Umbilical cord (tissue), 2 donors: Measurements from ENCODE around the gene NSD2. TPM values are rescaled to one million over a fixed set of nuclear protein-coding genes. Genes with fewer than 3 reads are reported as not detected.
"Not testable (repeated sequence)": the region's sequence is repeated elsewhere in the genome, so short reads cannot be mapped to it uniquely, and the experiment has no call there.

ENCODE experiments used
- DNase-seq: peaks from one replicate; pipeline ENCODE4 v3.0.0-alpha.2; 2015; ENCODE audit warnings: low spot score
- total RNA-seq: library from RNA; depleted of rRNA; stranded (reverse); fragments of >200 nt; gene quantifications from one replicate; pipeline ENCODE4 v1.2.3, GENCODE V29; 2014; ENCODE audit warnings: low replicate concordance; ENCODE audit not compliant: insufficient read depth

NSD2 gene
- total RNA-seq, 1 donor from 2014 or later: 25.5 TPM

DNA sequence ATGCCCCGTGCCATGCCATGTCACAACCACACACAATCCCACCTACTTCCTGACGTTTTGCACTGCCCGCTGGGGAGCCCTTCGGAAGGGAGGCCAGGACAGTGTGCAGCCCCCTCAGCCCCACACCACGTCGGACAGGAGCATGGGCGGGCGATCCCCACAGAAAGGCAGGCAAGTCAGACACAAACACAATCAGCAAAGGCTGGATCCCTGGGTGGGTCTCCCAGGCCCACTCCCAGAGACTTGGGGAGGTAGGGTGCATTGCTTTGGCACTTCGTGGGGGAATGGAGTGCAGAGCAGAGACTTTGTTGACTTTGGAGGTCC, 29.3 kb upstream of the NSD2 start:
- no peak for DNase-seq

DNA sequence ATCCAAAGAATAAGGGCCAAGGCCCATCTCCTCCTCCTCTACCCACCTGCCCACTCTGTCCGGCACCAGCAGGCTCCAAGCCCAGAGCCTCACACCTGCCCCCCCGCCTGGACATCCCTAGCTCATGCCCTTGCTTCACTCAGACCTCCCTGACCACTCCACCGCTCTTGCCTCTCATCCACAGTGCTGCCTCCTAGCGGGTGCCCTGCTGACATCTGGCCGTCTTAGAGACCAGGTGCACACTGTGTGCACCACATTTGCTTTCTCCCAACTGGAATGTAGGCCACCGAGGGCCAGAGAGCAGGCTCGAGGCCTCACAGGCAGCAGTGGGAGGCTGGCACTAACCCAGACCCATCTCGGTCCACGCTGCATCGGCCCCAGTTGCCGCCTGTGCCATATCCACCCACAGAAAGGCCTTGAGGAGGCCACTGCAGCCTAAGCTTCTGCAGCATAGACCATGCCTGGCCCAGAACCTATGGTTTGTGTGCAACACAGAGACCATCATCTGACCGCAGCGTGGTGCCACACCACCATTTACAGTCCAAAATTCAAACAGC, 28.8 kb upstream of the NSD2 start:
- DNase-seq: no peak

DNA sequence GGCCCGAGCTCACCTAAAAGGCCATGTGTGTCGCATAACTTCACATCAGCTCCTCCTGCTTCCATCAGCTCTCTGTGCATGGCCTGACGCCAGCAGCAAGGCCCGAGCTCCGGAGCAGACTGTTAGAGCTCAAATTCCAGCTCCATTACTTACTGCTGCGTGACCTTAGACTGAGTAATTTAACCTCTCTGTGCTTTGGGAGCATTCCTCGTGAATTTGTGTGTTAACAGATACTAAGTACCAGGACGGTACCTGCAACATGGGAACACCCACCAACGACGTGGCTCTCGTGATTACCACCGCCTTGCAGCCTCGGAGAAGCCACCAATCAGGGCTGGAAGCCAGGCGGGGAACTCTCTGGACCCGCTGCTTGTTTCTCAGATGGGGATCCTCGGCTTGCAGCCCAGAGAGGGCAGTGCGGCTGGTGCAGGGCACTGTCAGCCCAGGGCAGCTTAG, 28.2 kb upstream of the NSD2 start:
- DNase-seq: no peak

DNA sequence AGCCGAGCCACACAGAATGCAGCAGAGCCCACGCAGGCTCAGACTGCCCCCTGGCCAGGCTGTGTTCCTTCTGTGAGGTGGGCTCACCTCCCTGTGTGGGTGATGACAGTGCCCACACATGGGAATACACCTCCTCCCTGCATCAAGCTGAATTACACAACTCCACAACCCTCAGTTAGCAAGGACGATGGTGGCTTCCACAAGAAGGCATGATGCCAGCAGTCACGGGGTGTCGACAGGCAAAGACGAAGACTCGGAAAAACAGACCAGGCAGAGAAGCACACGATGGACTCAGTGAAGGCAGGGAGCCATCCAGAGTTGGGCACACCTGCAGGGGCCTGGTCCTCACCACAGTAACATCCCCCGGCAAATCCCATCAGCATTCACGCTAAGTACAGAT, 27.3 kb upstream of the NSD2 start:
- DNase-seq: no peak

- DNase-seq: not testable (repeated sequence)
Measured at GRCh38 chr4:1844618-1845017, 26.6 kb upstream of the NSD2 start.

DNA sequence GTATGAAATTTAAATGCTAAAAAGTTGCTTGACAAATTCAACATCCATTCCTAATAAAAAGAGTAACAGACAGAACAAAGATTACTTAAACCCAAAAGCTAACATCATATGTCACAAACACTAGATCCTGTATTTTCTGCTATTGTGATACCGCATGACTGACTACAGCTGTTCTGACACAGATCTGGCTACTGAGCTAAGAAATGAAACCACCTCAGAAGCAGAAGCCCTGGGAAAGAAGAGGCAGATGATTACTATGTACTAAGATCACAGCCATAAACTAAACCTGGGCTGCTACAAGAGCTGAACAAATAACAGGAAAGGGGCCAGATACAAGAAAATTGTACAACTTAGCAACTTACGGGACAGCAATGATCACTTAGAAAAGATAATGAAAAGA, 24.6 kb upstream of the NSD2 start:
- no peak for DNase-seq

- no peak for DNase-seq
Measured at GRCh38 chr4:1850276-1850675, 20.9 kb upstream of the NSD2 start.

- no peak for DNase-seq
Measured at GRCh38 chr4:1851160-1851559, 20.0 kb upstream of the NSD2 start.

DNA sequence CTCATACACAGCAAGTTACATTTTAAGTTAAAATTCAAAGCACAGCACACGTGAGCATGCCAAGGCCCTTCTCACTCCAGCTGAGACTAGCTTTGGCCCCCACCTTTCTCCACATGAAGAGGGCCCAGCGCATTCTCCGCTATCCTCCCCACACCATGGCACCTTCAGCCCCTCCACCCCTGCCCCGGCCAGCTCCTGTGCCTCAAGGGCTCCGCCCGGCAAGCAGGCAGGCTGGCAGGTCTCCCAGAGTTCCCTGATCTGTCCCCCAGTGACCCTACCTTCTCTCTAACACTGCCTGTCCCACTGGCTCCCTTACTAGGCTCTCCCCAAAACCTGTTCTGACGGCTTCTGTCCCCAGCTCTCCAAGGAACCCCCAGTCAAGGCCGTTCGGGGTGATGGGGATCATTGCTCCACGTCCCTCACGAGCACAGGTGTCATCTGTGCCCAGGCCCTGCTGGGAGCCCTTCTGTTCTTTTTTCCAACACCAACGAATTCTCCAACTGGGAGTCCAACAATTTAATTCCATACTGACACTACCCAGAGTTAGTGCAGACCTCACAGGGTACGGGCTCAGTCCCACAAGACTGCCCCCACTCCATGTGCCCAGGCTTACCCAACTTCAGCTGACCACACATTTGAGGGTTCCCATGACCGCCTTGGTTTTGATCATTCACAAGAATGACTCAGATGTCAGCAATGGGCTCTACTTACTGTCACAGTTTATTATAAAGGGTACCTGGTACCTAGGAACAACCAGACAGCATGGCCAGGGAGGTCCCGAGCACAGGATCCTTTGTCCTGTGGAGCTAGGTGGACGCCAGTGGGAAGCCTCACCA, 19.4 kb upstream of the NSD2 start:
- DNase-seq: no peak

GRCh38 chr4:1852904-1853623, 18.1 kb upstream of the NSD2 start:
- DNase-seq: no peak

- no peak for DNase-seq
Measured at GRCh38 chr4:1854752-1855151, 16.4 kb upstream of the NSD2 start.

DNA sequence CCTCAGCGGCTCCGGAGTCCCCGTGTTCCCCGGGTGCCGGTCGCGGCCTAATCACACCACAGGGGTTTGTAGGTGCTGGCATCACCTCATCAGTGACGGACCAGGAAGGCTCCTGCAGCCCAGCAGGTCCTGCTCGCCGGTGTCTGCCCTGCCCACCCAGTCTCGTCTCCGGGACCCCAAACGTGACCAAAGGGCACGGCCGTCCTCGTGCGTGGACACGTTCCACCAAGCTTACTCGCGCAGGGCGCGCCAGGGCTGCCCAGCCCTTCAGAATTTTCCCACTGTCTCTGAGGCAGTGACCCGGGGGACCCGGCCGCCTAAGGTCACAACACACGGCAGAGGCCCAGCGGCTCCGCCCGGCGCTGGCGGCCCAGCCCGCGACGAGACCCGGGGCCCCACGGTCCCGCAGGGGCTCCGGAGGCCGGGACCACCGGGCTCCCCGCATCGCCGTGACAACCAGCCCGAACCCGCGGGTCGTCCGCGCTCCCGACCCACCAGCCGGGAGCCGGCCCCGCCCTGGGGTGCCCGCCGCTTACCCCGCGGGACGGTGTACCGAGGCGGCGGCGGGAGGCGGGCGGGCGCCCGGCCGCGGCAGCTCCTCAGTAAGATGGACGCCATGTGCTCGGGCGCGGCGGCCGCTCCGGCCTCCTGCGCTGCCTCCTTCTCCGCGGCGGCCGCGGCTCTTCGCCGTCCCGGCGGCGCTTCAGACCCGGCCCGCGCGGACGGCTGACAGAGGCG, 15.7 kb upstream of the NSD2 start:
- no peak for DNase-seq

- peak; percentile 95 for DNase-seq
Measured at GRCh38 chr4:1856071-1856942, 14.9 kb upstream of the NSD2 start, which contains the start of gene LETM1. Gene LETM1, minus strand, starts transcription at chr4:1856156. Its CDS starts 206 bp downstream, at chr4:1855950.

- peak; percentile 43 for DNase-seq
Measured at GRCh38 chr4:1856943-1857699, 14.1 kb upstream of the NSD2 start.

GRCh38 chr4:1857931-1858330, 13.3 kb upstream of the NSD2 start:
- no peak for DNase-seq

DNA sequence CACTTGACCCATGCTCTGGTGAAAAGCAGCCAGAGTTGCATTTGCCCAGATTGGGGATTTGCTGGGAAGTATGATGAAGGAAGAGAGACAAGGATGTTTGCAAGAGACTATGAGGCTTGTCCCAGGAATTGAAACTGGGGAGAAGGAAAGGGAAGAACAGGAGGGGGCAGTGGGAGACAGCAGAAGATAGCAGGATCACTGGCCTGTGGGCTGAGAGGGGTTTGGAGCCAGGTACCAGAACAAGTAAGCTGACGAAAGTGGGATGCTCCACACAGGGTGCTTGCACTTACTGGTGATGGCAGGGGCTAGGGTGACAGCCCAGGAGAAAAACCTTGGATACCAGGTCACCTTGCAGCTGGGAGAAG, 11.8 kb upstream of the NSD2 start:
- DNase-seq: no peak

GRCh38 chr4:1862055-1862911, 8.9 kb upstream of the NSD2 start:
- DNase-seq: no peak

- DNase-seq: no peak
Measured at GRCh38 chr4:1862961-1863296, 8.3 kb upstream of the NSD2 start.

- DNase-seq: no peak
Measured at GRCh38 chr4:1863297-1864033, 7.7 kb upstream of the NSD2 start.
